ENCODE data around the gene NPW. TPM values are rescaled to one million over a fixed set of nuclear protein-coding genes. Genes with fewer than 3 reads are reported as not detected.

NPW gene
- total and polyA plus RNA-seq, 2 of the 8 experiments (the other 6 are each of a cell fraction or from before 2014, with no cell fraction given): 4.0 to 10.3 TPM

GRCh38 chr16:1984347-1985225 lies 35.0 kb upstream of the NPW start (continued):
- TF ChIP-seq SP1 (IDR thresholded peaks at IDR 0.05; ENCODE audit: low read depth, low read length): no peak
- no peak for TF ChIP-seq POU5F1 (IDR thresholded peaks at IDR 0.05; ENCODE audit: low read depth, low read length)
- TF ChIP-seq SIRT6 (IDR thresholded peaks at IDR 0.05; ENCODE audit: low read length): no peak
- TF ChIP-seq KDM5A (IDR thresholded peaks at IDR 0.05; ENCODE audit: low read length): 0 out of 2 replicates have a peak, but pooled peaks have one; percentile 17
- no peak for TF ChIP-seq TCF12 (IDR thresholded peaks at IDR 0.05; ENCODE audit: low read depth, low read length)
- no peak for TF ChIP-seq BCL11A (IDR thresholded peaks at IDR 0.05; ENCODE audit: low read depth in 2 of 2, low read length in 2 of 2)
- peak; percentile 99; the same call in 1 of the 2 replicates for TF ChIP-seq PHF8 (conservative IDR thresholded peaks at IDR 0.05; ENCODE audit: low read depth, low read length)
- no peak for TF ChIP-seq SP4 (IDR thresholded peaks at IDR 0.05; ENCODE audit: low read length)
- peak; percentile 50 for TF ChIP-seq ASH2L (IDR thresholded peaks at IDR 0.05; ENCODE audit: low read length)
- no peak for TF ChIP-seq HDAC6 (IDR thresholded peaks at IDR 0.05; ENCODE audit: low read depth, low read length)
